Aorta (tissue), 5 donors: ENCODE results near the gene PSG3. TPM values are rescaled to one million over a fixed set of nuclear protein-coding genes. Genes with fewer than 3 reads are reported as not detected.
"Not testable (repeated sequence)": the region's sequence is repeated elsewhere in the genome, so short reads cannot be mapped to it uniquely, and the experiment has no call there.

Experiments used
- ATAC-seq: fragments of 200-7000 bp; cut with Tn5 transposase; one replicate; pipeline ENCODE4 v1.9.1; 2022; ENCODE audit warnings: moderate library complexity; ENCODE audit not compliant: low FRiP score
- DNase-seq, 2 donors: peaks; one replicate each; pipeline ENCODE4 v3.0.0-alpha.2; 2020
- H3K27ac ChIP-seq, 2 donors: one replicate each; pipeline ENCODE4 v1.5.1; 2013; ENCODE audit warnings: low read length in 2 of 2, mild to moderate bottlenecking in 2 of 2, moderate library complexity in 2 of 2, control low read depth in 1 of 2, inconsistent platforms in 1 of 2, low read depth in 1 of 2
- H3K27me3 ChIP-seq, 2 donors: one replicate each; pipeline ENCODE4 v1.6.1; 2013; ENCODE audit warnings: control low read depth in 1 of 2, low read length in 1 of 2, mild to moderate bottlenecking in 1 of 2, moderate library complexity in 1 of 2; ENCODE audit not compliant: insufficient read depth in 2 of 2, control insufficient read depth in 1 of 2
- H3K36me3 ChIP-seq, 2 donors: one replicate each; pipeline ENCODE4 v1.6.1; 2013; ENCODE audit warnings: control low read depth in 1 of 2, low read length in 1 of 2, mild to moderate bottlenecking in 1 of 2; ENCODE audit not compliant: insufficient read depth in 2 of 2, control insufficient read depth in 1 of 2
- H3K4me1 ChIP-seq, 2 donors: one replicate each; pipeline ENCODE4 v1.6.1; 2013; ENCODE audit warnings: low read length in 2 of 2, control low read depth in 1 of 2, mild to moderate bottlenecking in 1 of 2, moderate library complexity in 1 of 2; ENCODE audit not compliant: insufficient read depth in 2 of 2, control insufficient read depth in 1 of 2
- H3K4me3 ChIP-seq, 2 donors: one replicate each; pipeline ENCODE4 v1.5.1; 2013; ENCODE audit warnings: low read length in 2 of 2, control low read depth in 1 of 2, mild to moderate bottlenecking in 1 of 2
- H3K9me3 ChIP-seq: one replicate; pipeline ENCODE4 v1.6.1; 2013; ENCODE audit warnings: mild to moderate bottlenecking, low read length; ENCODE audit not compliant: control insufficient read depth
- WGBS, 2 donors: extraction: QIAGEN DNeasy Blood & Tissue Kit; methylation state at CpG; one replicate each; pipeline ENCODE4 v1.1.7; 2013; 5-methylcytosine and 5-hydroxymethylcytosine counted together
- intact Hi-C, 2 donors: fragments of 100-400 bp; cut with DNase I; formaldehyde crosslinking; loops; one replicate each; pipeline versions ENCODE4 v1.14.2 to v1.15.0; 2022
- long read RNA-seq, 2 donors: library from polyadenylated mRNA; unstranded; transcript quantifications; one replicate each; pipeline ENCODE4 v2.0.0, GENCODE V29; 2020 to 2021
- polyA plus RNA-seq, 2 donors: library from polyadenylated mRNA; stranded (reverse); fragments of 200-250 nt; gene quantifications; one replicate each; pipeline ENCODE4 v1.2.3, GENCODE V29; 2013
- total RNA-seq, 2 donors: library from RNA; stranded (reverse); fragmentation: NEBNext Ultra II Directional; extraction: Animal tissue kit (Norgen Biotek cat#: 25700); gene quantifications; one replicate each; pipeline ENCODE4 v1.2.1, GENCODE V29; 2021
- donor health status: healthy with polysubstance abuse.
- donor health status: Bipolar disorder and iron deficiency.
- donor health status: DM: no; HTN: no; CAD: no.
- donor health status: DM: no; HTN: no; CAD: no.
- donor health status: DM: yes; HTN: yes; CAD: no.

Gene PSG3
- total RNA-seq (not detected), polyA plus RNA-seq (not detected)
- long read RNA-seq, donor 1, result 0 reads
- long read RNA-seq, donor 2, result 0 reads

DNA sequence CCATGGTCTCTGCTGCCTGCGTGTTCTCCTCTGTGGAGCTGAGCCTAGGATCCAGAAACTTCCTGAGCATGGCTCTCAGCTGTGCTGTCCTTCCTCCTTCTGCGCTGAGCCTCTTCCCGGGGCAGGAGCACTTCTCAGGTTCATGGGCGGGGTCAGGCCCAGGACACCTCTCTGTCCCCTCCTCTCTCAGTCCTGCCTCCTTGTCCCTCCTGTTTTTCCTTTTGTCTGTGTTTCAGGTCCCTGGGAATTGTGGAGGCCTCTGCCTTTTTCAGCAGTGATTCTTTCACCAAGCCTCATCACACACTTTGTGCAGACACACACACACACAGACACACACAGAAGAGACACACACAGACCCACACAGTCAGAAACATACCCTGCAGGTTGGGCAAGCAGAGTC, at the start of gene PSG3:
PSG3 (minus strand) TSS at position 101 of the 400 bp plus-strand sequence; CDS start at position 4, 97 bp downstream.
- H3K4me3 ChIP-seq, H3K9me3 ChIP-seq, H3K4me1 ChIP-seq, H3K27ac ChIP-seq, H3K36me3 ChIP-seq, intact Hi-C loops, ATAC-seq, DNase-seq, H3K27me3 ChIP-seq: not testable (repeated sequence)
- WGBS, 2 donors, result 64 to 89% methylated on average over 1 to 4 of the region's 4 CpGs

- H3K27ac ChIP-seq, DNase-seq, H3K36me3 ChIP-seq, H3K4me1 ChIP-seq, H3K27me3 ChIP-seq, intact Hi-C loops, H3K4me3 ChIP-seq, H3K9me3 ChIP-seq, ATAC-seq: not testable (repeated sequence)
- WGBS, 2 donors, result 74% methylated on average over 2 of the region's 2 CpGs
Measured at GRCh38 chr19:42788766-42789165, 48.5 kb upstream of the PSG3 start.

- H3K9me3 ChIP-seq, H3K36me3 ChIP-seq, H3K27ac ChIP-seq, H3K4me3 ChIP-seq, intact Hi-C loops, H3K27me3 ChIP-seq, ATAC-seq, H3K4me1 ChIP-seq, DNase-seq: not testable (repeated sequence)
- 18 to 45% methylated on average over 2 of the region's 2 CpGs for WGBS, 2 donors
Measured at GRCh38 chr19:42787766-42788165, 47.5 kb upstream of the PSG3 start.

DNA sequence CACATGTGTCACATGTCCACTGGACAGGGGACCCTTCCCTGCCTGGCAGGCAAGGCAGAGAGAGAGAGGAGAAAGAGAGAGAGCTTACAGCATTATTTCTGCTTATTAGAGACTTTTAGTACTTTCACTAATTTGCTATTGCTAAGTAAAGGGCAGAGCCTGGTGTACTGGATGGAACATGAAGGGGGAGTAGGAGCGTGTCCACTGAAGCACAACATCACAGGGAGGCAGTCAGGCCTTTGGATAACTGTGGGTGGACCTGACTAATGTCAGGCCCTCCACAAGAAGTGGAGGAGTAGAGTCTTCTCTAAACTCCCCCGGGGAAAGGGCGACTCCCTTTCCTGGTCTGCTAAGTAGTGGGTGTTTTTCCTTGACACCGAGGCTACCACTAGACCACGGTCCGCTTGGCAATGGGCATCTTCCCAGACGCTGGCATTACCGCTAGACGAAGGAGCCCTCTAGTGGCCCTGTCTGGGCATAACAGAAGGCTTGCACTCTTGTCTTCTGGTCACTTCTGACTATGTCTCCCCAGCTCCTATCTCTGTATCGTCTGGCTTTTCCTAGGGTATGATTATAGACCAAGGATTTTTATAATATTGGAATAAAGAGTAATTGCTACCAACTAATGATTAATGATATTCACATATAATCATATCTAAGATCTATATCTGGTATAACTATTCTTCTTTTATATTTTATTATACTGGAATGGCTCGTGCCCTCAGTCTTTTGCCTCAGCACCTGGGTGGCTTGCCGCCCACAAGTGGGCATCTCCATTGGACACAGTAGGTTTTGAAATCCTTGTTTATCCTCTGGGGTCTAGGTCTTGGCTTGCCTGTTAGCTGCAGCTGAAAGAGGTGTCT, 36.7 kb upstream of the PSG3 start:
- not testable (repeated sequence) for H3K4me1 ChIP-seq, H3K9me3 ChIP-seq, H3K4me3 ChIP-seq, H3K27ac ChIP-seq, H3K36me3 ChIP-seq, H3K27me3 ChIP-seq, ATAC-seq
- intact Hi-C loops, result loop anchor here in 1 of 2 donors (5.0 kb wide), 1 partner anchor 215 kb away; no protein-coding TSS in a partner anchor
- peak in 1 of 2 donors; percentile 82 for DNase-seq
- 31 to 35% methylated on average over 12 of the region's 12 CpGs for WGBS, 2 donors

DNA sequence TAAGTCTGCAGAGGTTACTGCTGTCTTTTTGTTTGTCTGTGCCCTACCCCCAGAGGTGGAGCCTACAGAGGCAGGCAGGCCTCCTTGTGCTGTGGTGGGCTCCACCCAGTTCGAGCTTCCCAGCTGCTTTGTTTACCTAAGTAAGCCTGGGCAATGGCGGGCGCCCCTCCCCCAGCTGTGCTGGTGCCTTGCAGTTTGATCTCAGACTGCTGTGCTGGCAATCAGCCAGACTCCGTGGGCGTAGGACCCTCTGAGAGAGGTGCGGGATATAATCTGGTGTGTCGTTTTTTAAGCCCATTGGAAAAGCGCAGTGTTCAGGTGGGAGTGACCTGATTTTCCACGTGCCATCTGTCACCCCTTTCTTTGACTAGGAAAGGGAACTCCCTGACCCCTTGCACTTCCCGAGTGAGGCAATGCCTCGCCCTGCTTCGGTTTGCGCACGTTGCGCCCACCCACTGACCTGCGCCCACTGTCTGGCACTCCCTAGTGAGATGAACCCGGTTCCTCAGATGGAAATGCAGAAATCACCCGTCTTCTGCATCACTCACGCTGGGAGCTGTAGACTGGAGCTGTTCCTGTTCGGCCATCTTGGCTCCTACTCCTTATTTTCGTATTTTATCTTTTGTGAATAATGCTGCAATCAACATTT, 34.4 kb upstream of the PSG3 start:
- H3K4me3 ChIP-seq, H3K27me3 ChIP-seq, ATAC-seq, DNase-seq, H3K27ac ChIP-seq, H3K9me3 ChIP-seq, H3K36me3 ChIP-seq, H3K4me1 ChIP-seq: not testable (repeated sequence)
- WGBS, 2 donors, result 60 to 62% methylated on average over 21 of the region's 21 CpGs
- intact Hi-C loops, result loop anchor here in 1 of 2 donors (5.0 kb wide), 1 partner anchor 212 kb away; no protein-coding TSS in a partner anchor

DNA sequence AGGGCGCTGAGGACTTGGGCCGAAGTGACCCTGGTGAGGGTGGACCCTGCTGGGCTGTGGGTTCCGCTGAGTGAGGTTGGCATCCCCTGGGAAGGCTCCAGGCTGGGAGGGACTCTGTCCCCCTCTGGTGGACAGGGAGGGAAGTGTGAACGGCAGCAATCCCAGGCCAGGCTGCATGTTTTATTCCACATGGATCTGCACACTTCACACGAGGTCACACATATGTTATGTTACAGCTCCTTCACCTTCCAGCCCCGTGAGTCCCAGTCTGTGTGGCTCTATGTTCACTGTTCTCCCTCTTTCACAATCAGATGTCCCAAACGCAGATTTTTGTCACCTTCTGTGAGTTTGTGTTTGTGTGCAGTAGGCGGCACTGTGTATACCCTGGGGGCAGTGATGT, 27.0 kb upstream of the PSG3 start:
- H3K9me3 ChIP-seq, DNase-seq, ATAC-seq, H3K36me3 ChIP-seq, intact Hi-C loops, H3K4me1 ChIP-seq, H3K27ac ChIP-seq, H3K27me3 ChIP-seq, H3K4me3 ChIP-seq: not testable (repeated sequence)
- 60 to 72% methylated on average over 7 to 8 of the region's 8 CpGs for WGBS, 2 donors

- H3K9me3 ChIP-seq, H3K36me3 ChIP-seq, DNase-seq, ATAC-seq, H3K4me1 ChIP-seq, intact Hi-C loops, H3K27me3 ChIP-seq, H3K27ac ChIP-seq, H3K4me3 ChIP-seq: not testable (repeated sequence)
- WGBS, 2 donors, result 80 to 89% methylated on average over 12 of the region's 12 CpGs
Measured at GRCh38 chr19:42766871-42767270, 26.6 kb upstream of the PSG3 start.

DNA sequence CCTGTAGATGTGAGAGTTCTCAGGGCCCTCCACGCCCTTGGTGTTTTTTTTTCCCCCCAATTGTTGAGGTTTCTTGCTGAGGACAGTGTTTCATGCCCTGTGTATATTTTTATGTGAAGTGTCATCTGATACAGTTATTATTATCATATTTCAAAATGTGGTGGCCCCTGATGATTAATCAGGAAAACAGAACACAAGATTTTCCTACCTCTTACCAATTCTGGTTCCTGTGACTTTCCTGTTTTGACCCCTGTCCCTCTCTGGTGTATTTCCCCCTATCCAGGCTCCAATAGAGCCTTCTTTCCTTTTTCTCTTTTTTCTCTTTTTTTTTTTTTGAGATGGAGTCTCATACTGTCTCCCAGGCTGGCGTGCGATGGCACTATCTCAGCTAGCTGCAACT, 24.6 kb upstream of the PSG3 start:
- no peak for DNase-seq
- H3K4me1 ChIP-seq, result no peaks in the 10 kb centered on the region
- intact Hi-C loops, result no loop called here
- no peaks in the 10 kb centered on the region for H3K27me3 ChIP-seq
- H3K36me3 ChIP-seq, result no peaks in the 10 kb centered on the region
- 73% methylated on average over 3 of the region's 3 CpGs for WGBS, 2 donors
- no peaks in the 10 kb centered on the region for H3K9me3 ChIP-seq
- H3K4me3 ChIP-seq, result no peak overlapping the region
- no peak for ATAC-seq
- H3K27ac ChIP-seq, result no peak overlapping the region
